AG09309 (cell line): ENCODE measurements around the gene PARP6.
"Not testable (repeated sequence)": the region's sequence is repeated elsewhere in the genome, so short reads cannot be mapped to it uniquely, and the experiment has no call there.

ENCODE experiments used
- DNase-seq: peaks from one replicate; pipeline ENCODE4 v3.0.0-alpha.2; 2010; ENCODE audit warnings: low read depth
- H3K4me3 ChIP-seq: 2 replicates; pipeline ENCODE4 v1.5.1; 2011; ENCODE audit warnings: mild to moderate bottlenecking, low read depth, low read length, moderate library complexity; ENCODE audit not compliant: control insufficient read depth
- TF ChIP-seq, protein P1 (sequence below): IDR thresholded peaks from 2 replicates; pipeline ENCODE4 v1.5.1; 2011; ENCODE audit warnings: mild to moderate bottlenecking, low read depth, low read length, inconsistent platforms; ENCODE audit not compliant: insufficient read depth, control insufficient read depth; ENCODE audit errors: missing control alignments

PARP6 gene

GRCh38 chr15:72281713-72282112, 9.4 kb upstream of the PARP6 start:
- TF ChIP-seq, protein P1, sequence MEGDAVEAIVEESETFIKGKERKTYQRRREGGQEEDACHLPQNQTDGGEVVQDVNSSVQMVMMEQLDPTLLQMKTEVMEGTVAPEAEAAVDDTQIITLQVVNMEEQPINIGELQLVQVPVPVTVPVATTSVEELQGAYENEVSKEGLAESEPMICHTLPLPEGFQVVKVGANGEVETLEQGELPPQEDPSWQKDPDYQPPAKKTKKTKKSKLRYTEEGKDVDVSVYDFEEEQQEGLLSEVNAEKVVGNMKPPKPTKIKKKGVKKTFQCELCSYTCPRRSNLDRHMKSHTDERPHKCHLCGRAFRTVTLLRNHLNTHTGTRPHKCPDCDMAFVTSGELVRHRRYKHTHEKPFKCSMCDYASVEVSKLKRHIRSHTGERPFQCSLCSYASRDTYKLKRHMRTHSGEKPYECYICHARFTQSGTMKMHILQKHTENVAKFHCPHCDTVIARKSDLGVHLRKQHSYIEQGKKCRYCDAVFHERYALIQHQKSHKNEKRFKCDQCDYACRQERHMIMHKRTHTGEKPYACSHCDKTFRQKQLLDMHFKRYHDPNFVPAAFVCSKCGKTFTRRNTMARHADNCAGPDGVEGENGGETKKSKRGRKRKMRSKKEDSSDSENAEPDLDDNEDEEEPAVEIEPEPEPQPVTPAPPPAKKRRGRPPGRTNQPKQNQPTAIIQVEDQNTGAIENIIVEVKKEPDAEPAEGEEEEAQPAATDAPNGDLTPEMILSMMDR: no peak
- DNase-seq: no peak
- no peak overlapping the region for H3K4me3 ChIP-seq

DNA sequence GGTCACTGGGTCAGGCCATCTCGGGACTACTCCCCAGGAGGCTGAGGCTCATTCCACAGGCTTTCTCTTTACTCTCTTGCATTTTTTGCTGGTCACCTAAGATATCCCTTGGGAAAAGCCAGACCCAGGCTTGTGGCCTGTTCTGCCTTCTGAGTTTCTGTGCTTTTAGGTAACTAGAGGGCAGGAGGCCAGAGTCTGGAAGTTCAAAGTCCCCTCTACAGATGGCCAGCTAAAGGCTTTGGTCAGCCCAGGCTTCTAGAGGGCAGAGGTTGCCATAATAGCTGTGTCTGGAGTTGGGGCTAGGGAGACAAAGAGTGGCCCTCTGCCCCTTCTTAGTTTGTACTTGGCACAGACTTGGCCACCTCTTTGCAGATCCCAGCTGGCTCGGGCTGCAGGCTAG, 8.4 kb upstream of the PARP6 start:
- TF ChIP-seq, protein P1: no peak
- no peak overlapping the region for H3K4me3 ChIP-seq
- no peak for DNase-seq

GRCh38 chr15:72278737-72279136, 6.4 kb upstream of the PARP6 start:
- DNase-seq: no peak
- TF ChIP-seq, protein P1: no peak
- H3K4me3 ChIP-seq: no peak overlapping the region

GRCh38 chr15:72276326-72276700, 4.0 kb upstream of the PARP6 start:
- DNase-seq: no peak
- TF ChIP-seq, protein P1: no peak
- no peak overlapping the region for H3K4me3 ChIP-seq

DNA sequence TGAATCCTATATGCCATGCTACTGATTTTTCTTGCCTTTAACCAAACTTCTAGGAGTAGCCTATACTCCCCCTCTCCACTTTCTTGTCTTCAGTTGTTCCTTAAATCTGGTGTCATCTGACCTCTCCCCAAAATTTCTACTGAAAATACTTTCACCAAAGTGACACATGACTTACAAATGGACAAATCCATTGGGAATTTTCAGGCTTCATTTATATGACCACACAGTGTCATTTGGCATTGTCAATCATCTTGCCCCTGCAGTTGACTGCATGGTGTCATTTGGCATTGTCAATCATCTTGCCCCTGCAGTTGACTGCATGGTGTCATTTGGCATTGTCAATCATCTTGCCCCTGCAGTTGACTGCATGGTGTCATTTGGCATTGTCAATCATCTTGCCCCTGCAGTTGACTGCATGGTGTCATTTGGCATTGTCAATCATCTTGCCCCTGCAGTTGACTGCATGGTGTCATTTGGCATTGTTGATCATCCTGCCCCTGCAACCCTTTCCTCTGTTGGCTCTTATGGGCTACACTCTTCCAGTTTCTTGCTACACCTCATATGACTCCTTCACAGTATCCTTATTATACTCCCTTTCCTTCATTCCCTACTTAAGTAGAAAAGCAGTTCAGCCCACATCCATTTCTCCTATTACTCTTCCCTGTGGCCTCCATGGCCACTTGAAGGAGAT, 3.4 kb upstream of the PARP6 start:
- DNase-seq, H3K4me3 ChIP-seq: not testable (repeated sequence)

DNA sequence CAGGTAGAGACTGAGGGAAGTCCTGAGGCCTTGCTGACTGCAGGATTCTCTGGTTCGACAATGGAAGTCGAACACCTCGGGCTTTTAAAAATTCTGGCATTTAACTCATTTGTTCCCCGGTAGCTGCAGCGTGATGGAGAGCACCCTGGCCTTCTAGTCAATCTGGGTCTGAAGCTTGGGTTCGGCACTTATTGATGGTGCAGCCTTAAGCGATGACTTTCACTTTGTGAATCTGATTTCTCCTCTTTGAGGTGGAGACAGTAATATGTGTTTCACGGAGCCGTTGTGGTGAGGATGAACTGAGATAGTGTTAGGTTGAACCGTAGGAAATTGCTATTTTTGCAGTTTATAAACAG, 621 bp upstream of the PARP6 start:
- DNase-seq: no peak
- TF ChIP-seq, protein P1: no peak
- peak overlapping the region; percentile 40 for H3K4me3 ChIP-seq

DNA sequence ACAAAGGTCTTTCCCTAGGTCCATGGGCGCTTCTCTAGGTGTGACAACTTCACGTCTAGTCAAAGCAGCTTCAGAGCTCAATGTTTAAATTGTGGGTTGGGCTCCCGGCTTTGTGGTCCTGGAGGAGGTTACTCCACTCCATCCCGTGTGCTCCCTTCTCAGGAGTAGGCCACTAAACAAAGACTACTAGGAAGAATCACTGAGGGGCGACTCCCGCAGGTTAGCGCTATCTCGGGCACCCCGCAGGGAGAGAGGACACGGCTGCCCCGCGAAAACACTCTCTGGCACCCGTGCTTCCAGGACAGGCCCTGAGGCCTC, 500 bp downstream of the PARP6 start:
- TF ChIP-seq, protein P1: no peak
- peak overlapping the region; percentile 66 for H3K4me3 ChIP-seq
- DNase-seq: no peak
